Right hindlimb (tissue), 1 donor: ENCODE data around the gene EEFSEC.

Experiments
- DNase-seq: peaks from one replicate; pipeline ENCODE4 v3.0.0-alpha.2; 2018

The EEFSEC gene

DNA sequence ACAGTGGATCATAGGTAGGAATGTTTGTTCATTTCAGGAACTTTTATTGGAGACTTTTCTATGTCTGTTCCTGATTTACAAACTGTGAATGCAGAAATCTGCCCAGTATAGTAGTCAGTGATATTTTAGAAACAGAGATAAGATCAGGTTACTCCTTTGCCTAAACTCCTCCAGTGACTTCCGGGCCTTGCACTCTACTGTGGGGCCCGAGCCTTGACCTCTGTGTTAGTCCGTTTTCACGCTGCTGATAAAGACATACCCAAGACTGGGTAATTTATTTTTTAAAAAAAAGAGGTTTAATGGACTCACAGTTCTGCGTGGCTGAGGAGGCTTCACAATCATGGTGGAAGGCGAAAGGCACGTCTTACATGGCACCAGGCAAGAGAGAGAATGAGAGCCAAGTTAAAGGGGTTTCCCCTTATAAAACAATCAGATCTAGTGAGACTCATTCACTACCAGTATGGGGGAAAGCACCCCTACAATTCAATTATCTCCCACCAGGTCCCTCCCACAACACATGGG lies 186.3 kb downstream of the EEFSEC start:
- DNase-seq = no peak

GRCh38 chr3:128340198-128340903 lies 187.1 kb downstream of the EEFSEC start:
- no peak for DNase-seq

DNA sequence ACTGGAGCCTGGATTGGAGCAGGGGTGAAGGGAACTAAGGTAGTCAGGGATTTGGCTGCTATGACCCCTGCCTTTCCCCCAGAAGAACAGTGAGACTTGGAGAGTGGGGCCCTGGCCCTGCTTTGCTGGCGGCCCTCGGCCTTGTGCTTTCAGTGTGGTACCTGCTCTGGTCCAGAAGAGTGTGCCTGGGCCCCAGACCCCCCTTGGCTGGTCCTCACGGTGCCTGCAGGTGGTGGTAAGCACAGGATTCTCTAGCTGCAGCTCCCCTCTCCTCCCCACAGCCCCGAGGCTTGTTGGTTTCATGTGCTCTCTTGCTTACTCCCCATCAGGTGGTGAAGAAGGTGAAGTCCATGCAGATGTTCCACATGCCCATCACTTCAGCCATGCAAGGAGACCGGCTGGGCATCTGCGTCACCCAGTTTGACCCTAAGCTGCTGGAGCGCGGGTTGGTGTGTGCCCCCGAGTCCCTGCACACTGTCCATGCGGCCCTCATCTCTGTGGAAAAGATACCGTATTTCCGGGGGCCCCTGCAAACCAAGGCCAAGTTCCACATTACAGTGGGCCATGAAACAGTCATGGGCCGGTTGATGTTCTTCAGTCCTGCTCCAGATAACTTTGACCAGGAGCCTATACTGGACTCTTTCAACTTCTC lies 187.7 kb downstream of the EEFSEC start:
- DNase-seq = no peak

- no peak for DNase-seq
Measured at GRCh38 chr3:128341659-128342395, 188.5 kb downstream of the EEFSEC start.

GRCh38 chr3:128342701-128343180 lies 189.5 kb downstream of the EEFSEC start:
- no peak for DNase-seq

- DNase-seq = no peak
Measured at GRCh38 chr3:128343287-128344051, 190.2 kb downstream of the EEFSEC start.

GRCh38 chr3:128344052-128344735 lies 190.9 kb downstream of the EEFSEC start:
- no peak for DNase-seq

DNA sequence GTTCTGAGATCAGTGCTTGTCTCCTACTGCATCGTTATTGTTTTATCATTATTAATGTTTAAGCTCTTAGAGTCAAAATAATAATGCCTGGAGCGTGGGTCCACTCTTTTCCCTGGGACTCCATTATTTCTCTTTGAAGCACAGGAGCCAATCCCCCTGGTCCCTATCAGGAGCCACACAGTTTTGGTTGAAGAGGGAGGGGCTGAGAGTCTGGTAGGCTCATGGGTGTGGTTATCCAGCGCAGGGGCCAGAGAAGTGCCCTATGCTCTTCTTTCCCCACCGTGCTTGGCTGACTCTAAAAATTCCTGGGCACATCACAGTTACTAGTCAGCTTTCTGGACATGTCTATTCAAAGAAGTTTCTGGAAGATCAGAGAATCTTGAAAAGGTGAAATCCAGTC lies 191.9 kb downstream of the EEFSEC start:
- no peak for DNase-seq

- DNase-seq = no peak
Measured at GRCh38 chr3:128346562-128346961, 193.3 kb downstream of the EEFSEC start.

- DNase-seq = no peak
Measured at GRCh38 chr3:128347282-128347681, 194.0 kb downstream of the EEFSEC start.

GRCh38 chr3:128348075-128348474 lies 194.8 kb downstream of the EEFSEC start:
- no peak for DNase-seq

GRCh38 chr3:128348805-128349531 lies 195.7 kb downstream of the EEFSEC start:
- no peak for DNase-seq

DNA sequence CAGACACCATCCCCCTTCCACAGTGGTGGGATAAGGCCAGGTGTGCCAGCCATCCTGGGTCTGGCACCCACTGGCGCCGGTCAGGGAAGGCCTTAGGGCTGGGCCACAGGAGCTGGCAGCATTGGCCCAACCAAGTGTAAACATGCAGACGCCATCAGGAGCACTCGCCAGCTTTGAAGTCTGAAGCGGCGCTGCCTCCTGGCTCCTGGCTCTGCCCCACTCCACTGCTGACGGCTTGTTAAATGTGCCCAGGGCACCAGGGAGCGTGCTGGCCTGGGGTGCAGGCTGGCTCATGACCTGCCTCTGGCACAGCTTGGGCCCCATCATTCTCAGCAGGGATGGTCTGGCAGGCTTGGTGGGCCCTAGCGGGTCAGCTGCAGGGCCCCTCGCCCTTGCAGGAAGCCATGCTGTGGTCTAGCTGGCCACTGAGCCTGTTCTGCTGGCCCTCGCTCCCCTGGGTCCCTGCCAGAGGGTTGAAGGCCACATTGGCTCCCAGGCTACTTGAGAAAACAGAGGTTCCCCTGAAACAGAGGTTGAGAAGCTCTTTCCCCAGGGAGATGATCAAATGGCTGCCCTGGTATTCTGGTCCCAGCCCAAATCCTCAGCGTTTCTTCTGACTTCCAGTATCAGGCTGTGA lies 196.8 kb downstream of the EEFSEC start:
- no peak for DNase-seq

DNA sequence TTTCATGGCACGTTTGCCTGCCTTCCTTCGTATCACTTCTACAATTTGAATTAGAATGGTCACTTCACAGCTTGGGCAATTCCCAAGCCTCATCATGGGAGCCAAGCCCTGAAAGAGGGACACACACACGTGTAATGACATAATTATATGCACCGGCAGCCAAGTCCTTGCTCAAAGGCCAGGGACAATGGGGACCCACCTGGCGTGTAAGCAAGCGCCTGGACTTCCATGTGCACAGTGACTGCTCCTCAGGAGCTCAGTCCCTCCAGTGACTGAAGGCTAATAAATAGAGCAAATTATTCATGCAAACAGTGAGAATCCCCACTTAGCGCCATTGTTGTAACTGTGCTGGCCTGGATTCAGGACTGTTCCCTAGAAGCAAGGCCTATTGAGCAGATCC lies 198.3 kb downstream of the EEFSEC start:
- no peak for DNase-seq

DNA sequence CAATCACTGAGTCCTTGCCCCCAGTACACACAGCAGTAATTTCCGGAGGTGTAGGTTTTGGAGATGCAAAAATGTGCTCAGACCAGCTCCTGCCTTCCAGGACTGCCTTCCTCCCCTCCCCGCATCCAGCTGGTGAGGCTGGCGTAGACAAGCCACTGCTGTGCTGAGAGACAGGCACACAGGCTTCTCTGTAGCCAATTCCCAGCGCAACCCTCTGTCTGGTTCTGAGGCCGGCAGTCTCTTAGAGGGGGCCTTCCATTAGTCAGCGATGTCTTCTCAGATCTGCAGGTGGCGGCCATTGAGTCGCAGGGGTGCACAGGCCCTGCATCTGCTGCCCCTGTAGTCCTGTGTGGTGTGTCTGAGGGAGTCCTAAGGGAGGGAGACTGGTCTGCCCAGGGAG lies 199.0 kb downstream of the EEFSEC start:
- DNase-seq = no peak

DNA sequence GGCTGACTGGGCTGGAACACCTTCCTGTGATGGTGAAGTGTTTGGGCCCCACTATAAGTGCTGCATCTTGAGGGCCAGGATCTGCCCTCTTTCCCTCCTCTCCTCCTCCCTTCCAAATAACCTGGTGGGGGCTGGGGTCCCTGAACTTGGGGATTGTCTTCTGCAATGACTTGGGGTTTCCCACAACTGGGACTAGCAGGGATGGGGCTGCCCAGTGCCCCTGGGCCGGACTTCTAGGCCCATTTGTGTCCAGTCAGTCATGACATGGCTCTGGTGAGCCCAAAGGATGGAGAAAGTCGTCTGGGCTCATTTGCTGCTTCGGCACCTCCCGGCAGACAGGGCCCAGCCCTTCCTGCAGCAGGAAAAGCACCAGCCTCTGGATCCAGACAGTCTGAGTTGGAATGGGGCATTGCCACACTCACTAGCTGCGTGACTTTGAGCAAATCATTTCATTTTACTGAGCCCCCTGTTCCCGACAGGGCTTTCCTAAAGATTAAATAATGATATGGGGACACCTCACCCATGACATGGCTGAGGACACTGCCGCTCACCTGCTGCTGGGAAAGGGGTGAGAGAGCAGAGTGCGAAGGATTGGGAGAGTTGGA lies 200.2 kb downstream of the EEFSEC start:
- no peak for DNase-seq

DNA sequence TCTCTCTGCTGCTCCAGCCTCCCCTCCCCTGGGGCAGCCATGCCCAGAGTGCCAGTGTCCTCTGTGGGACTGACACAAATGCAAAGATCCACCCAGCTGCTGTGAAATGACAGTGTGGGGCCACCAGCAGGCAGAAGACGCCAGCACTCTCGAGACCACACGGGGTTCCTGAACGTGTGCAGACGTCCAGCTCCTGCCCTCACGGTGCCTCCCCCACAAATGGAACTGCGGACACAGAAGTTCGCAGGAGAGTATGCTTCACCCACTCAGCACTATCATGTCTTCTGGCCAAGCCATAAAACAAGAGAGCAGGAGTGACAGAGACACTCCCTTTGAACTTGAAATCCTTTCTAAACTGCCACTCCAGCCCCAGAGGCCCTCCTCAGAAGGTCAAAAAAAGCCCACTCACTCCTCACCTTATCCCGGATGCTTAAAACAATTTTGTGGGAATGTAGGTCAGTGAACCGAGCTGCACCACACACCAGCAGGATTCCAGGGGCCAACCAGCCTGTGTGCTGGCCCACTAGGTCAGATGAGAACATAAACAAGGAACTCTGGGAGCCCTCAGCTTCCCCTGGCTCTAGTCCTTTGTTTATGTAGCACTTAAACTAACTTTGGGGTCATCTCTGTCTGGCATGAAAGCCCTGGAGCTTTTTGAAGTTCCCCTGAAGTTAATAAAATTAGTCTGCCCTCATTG lies 200.9 kb downstream of the EEFSEC start:
- no peak for DNase-seq

GRCh38 chr3:128354788-128355542 lies 201.7 kb downstream of the EEFSEC start:
- no peak for DNase-seq

DNA sequence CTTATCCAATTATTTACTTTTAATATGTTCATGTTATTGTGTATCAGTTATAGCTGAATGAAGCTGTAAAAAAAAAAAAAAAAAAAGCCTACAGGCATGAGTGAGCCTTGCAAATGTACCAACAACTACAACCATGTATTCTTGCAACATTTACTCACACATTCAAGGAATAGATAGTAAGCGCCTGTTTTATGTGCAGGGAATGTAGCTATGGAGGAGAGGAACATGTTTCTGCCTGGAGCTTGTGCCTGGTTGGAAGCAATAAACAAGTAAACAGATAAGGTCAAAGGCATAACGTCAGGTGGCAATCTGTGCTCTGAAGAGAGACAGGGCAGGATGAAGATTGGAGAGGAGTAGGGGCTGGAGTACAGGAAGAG lies 202.2 kb downstream of the EEFSEC start:
- DNase-seq = no peak
